GM10847 (cell line): ENCODE data around the gene ZNF655.

Source experiments
- POLR2A ChIP-seq: IDR thresholded peaks from 2 replicates; pipeline ENCODE4 v1.6.1; 2011; ENCODE audit not compliant: insufficient read length; ENCODE audit errors: extremely low read depth

ZNF655 gene

DNA sequence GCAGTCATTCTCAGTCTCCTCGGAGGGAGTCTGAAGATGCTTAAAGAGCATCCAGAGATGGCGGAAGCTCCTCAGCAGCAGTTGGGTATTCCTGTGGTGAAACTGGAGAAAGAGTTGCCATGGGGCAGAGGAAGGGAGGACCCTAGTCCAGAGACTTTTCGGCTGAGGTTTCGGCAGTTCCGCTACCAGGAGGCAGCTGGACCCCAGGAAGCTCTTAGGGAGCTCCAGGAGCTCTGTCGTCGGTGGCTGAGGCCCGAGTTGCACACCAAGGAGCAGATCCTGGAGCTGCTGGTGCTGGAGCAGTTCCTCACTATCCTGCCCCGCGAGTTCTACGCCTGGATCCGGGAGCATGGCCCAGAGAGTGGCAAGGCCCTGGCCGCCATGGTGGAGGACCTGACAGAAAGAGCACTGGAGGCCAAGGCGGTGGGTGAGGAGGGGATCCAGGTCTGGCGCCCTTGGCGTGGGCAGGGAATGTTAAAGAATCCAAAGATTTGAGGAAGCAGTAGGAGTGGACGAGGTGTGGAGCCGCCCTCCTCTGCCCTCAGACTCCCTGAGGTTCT, 61.2 kb downstream of the ZNF655 start:
- TF ChIP-seq POLR2A = no peak

DNA sequence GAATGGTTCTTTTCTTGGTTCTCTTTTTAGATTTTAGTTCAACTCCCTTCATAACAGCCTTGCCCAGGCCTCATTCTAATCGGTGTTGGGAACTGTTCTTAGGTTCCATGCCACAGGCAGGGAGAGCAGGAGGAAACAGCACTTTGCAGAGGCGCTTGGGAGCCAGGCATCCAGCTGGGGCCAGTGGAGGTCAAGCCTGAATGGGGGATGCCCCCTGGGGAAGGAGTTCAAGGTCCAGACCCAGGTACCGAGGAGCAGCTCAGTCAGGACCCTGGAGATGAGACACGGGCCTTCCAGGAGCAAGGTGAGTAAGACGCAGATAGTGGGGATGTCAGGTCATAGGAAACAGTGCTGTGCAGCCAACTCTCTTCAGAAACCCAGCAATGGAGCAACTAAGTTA, 62.8 kb downstream of the ZNF655 start:
- TF ChIP-seq POLR2A = no peak

DNA sequence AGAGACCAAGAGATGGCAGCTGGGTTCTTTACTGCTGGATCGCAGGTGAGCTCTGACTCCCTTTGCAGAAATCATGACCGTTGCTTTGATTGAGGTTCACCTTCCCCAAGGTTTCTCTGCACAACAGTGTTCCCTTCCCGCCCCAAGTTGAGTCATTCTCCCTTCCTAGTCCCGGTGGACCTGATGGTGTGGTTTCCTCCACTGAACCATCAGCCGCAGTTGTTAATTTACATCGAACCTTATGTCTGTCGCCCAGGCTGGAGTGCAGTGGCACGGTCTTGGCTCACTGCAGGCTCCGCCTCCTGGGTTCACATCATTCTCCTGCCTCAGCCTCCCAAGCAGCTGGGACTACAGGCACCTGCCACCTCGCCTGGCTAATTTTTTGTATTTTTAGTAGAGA, 64.2 kb downstream of the ZNF655 start:
- no peak for TF ChIP-seq POLR2A

- no peak for TF ChIP-seq POLR2A
These were observed 64.8 kb downstream of the ZNF655 start for GRCh38 chr7:99623091-99623693.

DNA sequence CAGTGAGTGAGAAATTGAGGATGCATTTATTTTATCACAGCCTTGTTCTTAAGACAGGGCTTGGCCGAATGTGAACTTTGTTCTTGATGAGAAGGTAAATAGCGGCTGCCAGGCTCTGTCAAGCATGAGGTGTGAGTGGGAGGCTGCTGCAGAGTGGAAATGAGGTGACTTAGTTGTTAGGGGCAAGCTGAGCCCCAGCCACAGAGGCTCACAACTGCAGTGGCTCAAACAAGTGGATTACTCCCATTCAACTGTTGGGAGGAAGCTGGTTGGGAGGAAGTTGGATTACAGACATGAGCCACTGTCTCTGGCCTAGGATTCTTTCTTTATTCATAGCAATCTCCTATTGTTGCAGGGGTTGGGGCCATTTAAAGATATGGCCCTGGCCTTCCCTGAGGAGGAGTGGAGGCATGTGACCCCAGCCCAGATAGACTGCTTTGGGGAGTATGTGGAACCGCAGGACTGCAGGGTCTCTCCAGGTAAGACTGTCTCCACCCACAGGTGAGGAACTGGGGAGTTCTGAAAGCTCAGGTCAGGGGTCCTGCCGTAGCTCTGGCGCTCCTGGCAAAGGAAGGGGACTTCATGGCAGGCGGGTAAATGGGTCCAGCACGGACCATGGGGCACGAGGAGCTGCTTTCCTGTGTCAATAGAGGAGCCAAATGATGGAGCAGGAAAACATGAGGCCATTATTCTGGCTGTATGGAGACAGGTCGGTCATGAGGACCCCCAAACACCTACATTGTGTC, 65.4 kb downstream of the ZNF655 start:
- no peak for TF ChIP-seq POLR2A

DNA sequence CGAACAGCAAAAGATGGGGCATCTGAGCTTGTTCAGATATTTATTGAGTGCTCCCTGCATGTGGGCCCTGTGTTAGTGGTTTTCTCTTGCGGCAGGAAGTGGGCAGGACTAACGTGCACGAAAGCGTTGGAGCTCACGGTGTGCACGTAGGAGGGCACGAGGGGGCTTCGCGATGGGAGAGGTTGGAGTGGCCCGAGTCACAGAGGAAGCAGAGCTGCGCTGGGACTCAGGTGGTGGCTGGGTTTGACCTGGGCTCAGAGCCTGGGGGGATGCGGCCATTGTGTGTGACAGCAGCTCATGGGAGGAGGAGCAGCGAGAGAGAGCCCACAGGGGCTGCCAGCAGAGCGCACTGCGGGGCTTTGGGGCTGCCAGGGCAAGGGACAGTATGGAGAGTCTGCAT, 66.0 kb downstream of the ZNF655 start:
- TF ChIP-seq POLR2A = no peak

GRCh38 chr7:99625321-99625720, 66.9 kb downstream of the ZNF655 start:
- TF ChIP-seq POLR2A = no peak

DNA sequence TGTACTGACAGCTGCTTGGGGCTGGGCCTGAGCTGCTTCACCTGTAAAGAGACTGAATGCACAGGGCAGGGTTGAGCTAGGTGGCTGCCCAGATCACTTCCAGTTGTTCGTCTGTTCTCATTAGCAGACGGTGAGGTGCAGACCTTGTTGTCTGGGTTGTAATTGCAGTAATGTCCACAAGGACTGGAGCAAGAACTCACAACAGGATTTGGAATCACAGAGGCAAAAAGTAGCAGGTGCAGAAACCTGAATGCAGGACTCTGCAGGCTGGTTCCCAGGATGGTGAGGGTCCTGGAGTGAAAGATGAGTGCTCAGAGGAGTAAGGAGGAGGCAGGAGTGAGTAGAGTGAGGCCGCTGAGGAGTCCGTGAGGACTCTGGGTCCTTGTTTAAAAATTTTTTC, 67.5 kb downstream of the ZNF655 start:
- no peak for TF ChIP-seq POLR2A
